HS-5 (cell line): ENCODE results near the gene NOS1.

ENCODE experiments used
- DNase-seq: peaks from one replicate; pipeline ENCODE4 v3.0.0-alpha.2; 2012; ENCODE audit warnings: low read depth

NOS1 gene

DNA sequence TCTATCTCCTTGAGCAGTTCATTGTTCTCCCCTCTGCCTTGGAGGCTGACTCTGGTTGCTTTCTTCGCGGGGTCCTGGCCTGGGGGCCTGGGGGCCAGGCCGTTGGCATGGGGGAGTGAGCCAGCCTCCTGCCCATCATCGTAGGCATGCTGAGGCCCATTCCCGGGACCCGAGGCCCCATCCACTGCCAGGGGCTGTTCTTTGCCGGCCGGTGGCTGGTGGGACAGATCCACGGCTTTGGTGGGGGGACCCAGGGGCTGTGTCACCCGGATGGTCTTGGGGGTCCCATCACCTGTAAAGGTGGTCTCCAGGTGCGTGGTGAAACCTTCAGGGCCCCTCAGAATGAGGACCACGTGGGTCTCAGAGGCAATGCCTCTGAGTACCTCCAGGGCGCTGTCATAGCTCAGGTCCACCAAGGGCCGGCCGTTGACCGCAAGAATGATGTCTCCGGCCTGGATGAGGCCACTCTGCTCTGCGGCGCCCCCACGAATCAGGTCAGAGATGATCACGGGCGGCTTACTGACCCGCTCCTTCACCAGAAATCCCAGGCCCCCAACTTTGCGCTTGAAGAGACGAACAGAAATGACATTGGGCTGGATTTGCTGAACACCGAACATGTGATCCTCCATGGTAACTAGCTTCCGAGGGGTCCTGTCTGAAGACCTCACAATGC lies 30.8 kb downstream of the NOS1 start:
- DNase-seq: no peak

DNA sequence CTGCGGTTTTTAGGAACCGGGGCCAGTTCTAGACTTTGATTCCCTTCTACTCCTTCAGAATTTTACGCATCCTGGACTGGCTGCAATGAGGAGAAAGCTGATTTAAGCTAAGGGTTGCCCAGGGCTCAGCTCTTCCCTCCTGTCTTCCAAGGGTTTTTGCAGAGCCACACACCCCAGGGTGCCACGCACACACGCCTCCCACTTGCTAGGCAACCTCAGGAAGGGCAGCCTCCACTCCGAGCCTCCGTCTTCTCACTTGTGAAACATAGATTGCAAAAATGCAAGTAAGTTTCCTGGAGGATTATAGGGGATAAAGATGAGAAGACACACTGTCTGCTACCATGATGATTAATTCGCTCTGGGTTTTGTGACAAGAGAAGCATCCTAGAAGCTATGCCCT lies 31.7 kb downstream of the NOS1 start:
- DNase-seq: no peak

DNA sequence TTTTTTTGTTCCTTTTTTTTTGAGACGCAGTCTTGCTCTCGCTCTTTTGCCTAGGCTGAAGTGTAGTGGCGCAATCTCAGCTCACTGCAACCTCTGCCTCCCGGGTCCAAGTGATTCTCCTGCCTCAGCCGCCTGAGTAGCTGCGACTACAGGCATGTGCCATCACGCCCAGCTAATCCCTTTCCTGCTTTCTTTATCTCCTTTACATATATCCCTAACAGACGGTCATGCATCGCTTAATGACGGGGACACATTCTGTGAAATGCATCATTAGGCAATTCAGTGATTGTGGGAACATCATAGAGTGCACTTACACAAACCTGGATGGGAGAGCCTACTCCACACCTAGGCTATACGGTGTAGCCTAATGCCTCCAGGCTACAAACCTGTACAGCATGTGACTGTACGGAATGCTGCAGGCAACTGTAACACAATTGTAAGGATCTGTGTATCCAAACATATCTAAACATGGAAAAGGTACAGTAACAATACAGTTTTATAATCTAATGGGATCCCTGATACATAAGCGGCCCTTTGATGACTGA lies 32.8 kb downstream of the NOS1 start:
- DNase-seq: no peak

DNA sequence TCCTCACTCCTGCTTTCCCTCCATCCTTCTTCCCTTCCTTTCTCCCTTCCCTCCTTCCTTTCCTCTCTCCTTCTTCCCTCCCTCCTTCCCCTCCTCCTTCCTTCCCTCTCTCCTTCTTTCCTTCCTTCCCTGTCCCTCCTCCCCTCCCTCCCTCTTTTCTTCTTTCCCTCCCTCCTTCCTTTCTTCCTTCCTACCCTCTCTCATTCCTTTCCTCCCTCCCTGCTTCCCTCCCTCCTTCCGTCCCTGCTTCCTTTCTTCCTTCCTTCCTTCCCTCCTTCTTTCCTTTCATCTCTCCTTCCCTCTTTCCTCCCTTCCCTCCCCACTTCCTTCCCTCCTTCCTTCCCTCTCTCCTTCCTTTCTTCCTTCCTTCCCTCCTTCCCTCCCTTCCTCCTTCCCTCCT lies 39.0 kb downstream of the NOS1 start:
- no peak for DNase-seq

GRCh38 chr12:117321572-117321971 lies 39.9 kb downstream of the NOS1 start:
- DNase-seq: no peak

GRCh38 chr12:117318591-117318990 lies 42.8 kb downstream of the NOS1 start:
- DNase-seq: no peak

DNA sequence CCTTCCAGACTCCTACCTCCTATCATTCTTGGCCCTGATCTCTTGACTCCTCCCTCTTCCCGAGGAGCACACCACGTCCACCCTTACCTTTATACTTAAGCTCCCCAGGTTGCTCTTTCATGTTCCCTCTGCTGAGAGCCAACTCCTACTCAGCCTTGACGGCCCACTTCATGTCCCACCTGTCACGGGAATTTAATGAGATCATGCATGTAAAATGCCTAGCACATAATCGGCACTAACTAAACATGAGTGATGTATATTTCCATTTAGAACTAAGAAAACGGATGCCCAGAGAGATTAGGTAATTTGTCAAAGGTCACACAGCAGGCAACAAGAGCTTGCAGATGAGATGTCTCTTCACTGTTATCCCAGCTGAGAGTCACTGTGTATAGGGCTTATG lies 45.1 kb downstream of the NOS1 start:
- no peak for DNase-seq

GRCh38 chr12:117313926-117314325 lies 47.5 kb downstream of the NOS1 start:
- DNase-seq: no peak

DNA sequence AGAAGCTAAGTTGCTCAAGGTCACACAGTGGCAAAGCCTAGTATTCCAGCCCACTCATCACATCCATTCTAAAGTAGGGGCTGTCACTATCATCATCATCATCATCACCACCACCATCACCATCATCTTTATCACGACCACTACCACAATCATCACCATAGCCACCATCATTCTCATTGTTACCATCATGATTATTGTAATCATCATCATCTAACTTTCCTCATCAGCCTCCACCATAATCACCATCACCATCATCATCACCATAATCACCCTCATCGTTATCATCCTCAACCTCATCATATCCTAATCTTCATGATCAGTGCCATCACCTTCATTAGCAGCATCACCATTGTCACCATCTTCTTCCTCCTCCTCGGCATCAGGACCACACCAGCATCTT lies 48.7 kb downstream of the NOS1 start:
- DNase-seq: no peak

GRCh38 chr12:117309276-117309925 lies 52.0 kb downstream of the NOS1 start:
- DNase-seq: no peak

GRCh38 chr12:117300174-117300573 lies 61.3 kb downstream of the NOS1 start:
- no peak for DNase-seq

- DNase-seq: no peak
Observed at GRCh38 chr12:117298648-117299225, 62.7 kb downstream of the NOS1 start.

DNA sequence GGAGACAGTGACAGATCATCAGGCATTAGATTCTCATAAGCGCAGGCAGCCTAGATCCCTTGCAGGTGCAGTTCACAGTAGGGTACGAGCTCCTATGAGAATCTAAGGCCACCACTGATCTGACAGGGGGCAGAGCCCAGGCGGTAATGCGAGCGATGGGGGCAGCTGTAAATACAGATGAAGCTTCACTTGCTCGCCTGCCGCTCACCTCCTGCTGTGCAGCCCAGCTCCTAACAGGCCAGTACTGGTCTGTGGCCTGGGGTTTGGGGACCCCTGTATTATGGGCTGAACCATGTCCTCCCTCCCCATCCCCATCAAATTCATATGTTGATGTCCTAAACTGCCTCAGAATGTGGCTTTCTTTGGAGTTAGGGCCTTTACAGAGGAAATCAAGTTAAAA lies 63.2 kb downstream of the NOS1 start:
- no peak for DNase-seq

DNA sequence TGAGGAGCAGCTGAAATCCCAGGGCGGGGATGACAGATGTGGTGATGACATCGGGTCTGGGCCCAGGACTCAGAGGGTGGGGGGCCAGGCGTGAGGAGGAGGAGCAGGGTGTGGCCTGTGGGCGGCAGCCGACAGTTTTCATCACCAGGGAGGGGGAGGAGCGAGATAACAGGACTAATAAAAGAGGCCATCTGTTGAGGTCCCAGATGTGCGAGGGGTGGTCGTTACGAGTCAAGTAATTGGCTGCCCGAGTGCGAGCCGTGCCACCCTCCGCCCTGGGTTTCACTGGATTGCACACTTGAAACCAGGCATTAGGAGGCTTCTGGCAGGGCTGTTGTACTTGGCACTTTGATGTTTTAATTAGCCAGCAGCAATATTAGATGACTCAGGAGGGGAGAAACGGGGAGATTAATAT lies 67.2 kb downstream of the NOS1 start:
- DNase-seq: no peak

DNA sequence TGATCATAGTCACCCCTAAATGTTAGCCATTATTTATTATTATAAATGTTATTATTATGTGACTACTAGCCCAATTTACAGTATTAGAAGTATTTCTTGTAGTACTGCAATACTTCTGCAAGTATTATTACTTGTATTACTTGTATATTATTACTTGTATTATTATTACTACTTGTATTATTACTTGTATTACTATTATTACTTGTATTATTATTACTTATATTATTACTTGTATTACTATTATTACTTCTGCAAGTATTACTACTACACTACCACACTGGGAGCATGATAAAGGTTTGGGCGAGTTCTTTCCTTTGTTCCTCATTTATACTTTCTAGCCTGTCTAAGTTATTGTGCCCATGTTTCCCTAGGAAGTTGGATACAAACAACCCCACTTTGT lies 67.9 kb downstream of the NOS1 start:
- DNase-seq: no peak

DNA sequence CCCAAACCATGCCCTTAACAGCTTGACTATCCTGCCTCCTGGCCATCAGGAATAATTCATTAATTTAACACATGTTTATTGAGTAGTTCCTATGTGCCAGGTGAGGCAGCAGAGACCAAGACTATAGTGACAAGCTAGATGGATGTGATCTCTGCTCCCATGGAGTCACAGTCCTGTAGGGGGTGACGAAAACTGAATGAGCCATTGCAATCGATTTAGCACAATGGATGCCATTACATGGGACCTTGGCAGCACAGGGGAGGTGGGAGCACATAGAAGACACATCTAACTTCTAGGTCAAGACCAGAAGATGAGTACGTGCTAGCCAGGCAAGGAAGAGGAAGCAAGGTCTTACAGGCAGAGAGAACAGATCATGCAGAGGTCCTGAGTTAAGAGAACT lies 68.7 kb downstream of the NOS1 start:
- DNase-seq: no peak

DNA sequence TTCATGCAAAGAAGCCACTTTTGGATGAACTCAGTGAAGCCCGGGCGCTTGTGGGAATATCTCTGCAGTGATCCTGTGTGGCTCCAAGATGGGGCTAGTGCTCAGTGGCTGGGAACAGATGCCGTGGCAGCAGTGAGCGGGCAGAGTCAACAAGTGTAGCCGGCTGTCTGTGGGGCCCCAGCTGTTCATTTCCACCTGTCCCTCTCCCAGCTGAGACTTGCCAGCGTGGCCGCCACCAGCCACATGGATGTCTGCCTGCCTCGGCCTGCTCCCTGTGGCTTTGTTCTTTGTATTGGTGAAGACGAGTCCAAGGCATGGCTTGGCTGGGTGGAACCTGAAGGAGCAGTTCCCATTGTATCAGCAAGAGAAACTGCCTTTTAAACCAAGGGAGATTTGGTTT lies 77.3 kb downstream of the NOS1 start:
- DNase-seq: no peak

GRCh38 chr12:117282490-117282889 lies 78.9 kb downstream of the NOS1 start:
- no peak for DNase-seq

GRCh38 chr12:117280019-117280680 lies 81.3 kb downstream of the NOS1 start:
- no peak for DNase-seq

DNA sequence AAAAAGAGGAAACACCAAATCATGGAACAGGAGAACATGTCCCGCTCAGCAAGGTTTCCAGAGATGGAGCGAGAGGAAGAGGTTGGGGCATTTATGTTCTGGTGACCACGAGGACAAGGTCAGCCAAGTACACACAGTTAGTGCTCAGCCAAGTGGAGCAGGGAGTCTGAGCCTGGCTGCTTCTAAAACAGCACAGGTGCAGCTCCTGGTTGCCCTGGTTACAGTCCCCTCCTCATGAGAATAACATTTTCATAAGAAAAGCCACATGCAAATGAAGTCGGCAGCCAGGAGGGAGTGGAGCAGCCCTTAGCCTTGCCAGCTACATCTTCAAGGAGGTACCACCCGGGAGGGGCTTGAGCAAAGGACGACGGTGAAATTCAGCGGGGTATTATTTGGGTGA lies 81.8 kb downstream of the NOS1 start:
- no peak for DNase-seq

DNA sequence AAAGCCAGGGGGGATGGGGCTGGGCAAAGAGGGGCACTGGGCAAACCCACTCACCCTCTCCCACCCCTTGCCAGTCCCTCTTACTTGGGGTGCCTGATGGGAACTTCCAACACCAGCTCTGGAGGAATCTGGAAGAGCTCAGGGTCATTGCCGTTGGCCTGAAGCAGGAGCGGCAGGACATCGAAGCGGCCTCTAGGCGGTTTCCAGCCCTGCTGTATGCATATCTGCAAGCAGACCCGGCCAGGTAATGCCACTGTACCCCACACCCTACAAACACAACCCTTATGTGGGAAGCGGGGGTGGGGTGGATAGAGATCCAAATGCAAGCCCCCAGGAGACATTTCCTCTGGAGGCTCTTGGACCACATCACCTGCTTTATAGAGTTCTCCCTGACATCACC lies 83.6 kb downstream of the NOS1 start:
- no peak for DNase-seq

- DNase-seq: no peak
Observed at GRCh38 chr12:117273091-117273490, 88.3 kb downstream of the NOS1 start.

DNA sequence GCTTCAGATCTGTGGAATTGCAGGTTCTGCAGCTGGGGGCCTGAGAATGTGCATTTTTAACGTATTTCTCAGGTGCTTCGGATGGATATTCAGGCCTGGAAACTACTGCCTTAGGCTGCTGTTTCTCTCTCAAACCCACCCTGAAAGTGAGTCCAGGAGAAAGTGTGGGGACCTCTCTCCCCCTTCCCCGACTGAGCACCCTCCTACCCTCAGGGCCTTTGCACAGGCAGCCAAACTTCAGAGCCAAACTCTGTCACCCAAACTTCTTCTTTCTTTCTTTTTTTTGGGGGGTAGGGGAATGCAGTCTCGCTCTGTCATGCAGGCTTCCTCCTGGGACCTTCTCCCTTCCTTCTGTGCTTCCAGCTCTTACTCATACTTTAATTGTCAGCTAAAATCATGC lies 88.7 kb downstream of the NOS1 start:
- DNase-seq: no peak
